ENCODE data around the gene CTNNA2.

The CTNNA2 gene

DNA sequence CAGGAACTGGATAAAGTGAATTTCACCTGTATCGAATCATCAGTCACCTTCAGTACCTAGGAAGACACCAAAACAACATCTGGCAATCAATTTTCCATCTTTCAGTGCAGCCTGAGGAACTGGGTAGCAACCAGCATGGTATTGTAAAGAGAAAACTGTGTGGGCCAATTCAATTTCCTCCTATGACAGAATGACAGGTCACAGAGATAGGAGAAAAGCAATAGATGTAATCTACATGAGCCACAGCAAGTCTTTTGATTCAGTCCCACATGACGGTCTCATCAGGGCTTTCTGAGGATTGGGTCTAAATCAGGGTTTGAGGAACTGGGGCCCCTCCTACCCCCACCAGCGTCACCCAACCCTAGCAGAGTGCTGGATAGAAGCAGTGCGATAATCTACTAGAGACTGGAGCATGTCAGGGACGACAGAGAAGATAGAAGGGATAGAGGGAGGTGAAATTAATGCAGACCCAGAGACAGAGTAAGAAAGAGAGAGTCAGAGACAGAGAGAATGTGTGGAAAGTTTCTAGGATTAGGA is 523.0 kb downstream of the CTNNA2 start:
- DNase-seq (ENCODE audit: low read depth), result no peak

DNA sequence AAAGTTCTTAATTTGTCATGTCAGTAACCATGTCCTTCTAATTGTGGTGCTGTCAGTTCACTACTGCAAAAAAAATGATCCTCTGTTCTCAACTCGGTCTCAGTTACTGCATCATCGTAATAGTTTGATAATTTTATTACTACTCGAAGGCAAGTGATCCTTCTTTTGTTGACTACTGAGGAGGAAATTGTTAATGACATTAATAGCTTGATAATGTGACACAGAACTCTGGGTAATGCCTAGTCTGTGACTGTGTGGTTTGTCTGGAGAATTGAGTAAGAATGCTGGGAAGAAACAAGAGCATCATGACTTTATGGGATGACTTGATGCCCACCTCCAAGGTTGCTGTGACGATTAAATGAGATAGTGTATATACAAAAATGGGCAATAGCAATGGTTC is 524.5 kb downstream of the CTNNA2 start:
- DNase-seq (ENCODE audit: low read depth), result no peak

DNA sequence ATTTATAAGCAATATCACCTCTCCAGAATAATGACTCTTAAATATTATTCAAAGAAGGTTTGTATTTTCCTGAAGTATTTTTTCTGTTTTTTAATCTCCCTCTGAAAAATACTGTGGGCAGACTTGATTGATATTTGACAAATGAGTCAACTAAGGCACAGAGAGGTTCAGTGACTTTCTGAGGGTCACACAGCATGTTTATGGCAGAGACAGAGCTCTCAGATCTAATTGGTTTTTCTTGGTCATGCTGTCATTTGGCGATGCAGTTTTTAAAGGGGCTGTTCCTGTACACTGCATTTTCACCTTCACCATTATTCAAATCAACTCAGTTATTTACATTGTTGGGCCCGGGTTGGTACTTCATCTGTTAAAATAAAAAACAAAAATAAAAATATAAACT is 527.4 kb downstream of the CTNNA2 start:
- DNase-seq (ENCODE audit: low read depth), result no peak

DNA sequence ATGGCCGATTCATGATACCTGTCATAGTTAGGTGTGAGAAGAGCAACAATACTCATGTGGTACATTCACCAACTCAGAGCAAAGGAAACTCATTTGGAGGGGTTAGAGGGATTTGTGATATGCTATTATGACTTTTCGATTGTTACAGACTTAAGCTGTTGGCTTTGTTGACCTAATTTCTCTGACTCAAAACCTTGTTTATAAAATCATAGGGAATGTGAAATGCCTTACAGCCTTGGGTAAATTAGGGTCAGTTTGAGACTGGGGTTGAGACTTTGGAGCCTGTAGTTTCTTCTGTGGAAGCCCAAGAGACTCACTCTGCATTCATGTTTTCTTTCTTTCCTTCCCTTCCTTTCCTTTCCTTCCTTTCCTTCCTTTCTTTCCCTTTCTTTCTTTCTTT is 529.8 kb downstream of the CTNNA2 start:
- no peak for DNase-seq (ENCODE audit: low read depth)

DNA sequence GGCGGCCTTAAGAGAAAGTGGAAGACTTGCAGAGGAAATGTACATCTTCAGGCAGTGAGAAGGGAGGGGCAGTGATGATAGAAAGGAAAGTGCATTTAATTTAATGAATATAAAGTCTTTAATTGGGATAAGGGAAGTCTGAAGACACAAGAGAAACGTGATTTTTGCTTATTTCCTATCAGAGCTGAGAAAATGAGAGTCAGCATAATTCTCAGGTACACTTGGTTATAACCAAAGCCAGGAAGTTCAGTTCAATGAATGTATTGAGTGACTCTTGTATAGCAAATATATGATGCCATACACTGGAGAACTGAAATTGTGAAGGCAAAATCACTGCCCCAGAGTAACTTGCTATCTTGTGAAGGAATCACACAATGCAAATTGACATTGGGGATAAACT is 535.4 kb downstream of the CTNNA2 start:
- no peak for DNase-seq (ENCODE audit: low read depth)

DNA sequence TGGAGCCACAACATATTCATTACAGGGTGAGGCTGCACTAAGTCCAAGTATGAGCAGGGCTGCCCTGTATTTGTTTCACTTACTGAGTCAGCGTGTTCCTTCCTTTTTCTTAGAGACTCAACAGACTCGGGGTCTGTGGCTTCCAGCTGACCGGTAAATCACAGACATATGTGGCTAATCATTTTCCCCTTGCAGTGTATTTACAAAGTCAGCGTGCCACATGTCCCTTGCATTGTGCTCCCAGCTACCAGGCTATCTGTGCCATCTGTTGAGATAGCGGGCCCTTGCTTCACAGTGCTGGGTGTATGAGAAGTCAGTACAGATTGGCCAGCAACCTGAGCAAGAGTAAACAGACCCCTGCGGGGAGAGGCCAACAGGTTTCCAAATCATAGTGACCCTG is 537.4 kb downstream of the CTNNA2 start:
- no peak for DNase-seq (ENCODE audit: low read depth)

DNA sequence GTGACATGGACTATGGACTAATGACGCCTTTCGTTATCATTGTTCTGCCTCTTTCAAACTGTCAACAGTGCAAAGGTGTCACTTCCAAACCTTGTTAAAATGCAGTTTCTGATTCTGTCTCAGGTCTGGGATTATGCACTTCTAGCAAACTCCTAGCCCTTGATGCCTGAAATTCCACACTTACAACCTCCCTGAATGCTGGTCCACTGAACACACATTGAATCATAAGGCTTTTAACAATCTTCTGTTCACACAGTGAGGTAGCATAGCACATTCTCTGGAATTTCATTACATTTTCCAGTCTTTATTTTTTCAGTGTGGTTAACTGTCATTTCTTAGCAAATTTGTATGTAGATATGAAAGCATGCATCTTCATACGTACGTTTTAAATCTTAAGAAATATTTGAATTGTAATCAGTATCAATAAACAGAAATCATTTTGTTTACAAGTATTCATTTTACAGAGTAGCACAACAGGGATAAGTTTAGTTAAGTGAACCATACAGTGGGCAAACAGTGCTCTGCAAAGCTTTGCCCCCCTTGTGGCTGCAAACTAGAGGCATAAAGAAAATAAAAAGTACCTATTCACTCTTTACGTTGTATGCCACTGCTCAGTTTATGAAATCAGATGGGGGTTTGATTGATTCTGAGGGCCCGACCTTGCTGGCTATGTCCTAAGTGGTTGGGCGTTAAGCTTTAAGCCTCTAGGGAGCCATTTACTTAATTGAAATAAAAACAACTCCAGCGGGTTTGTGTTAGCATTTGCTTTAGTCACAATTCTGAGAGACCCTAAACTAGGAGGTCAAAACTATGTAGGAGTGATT is 540.9 kb downstream of the CTNNA2 start:
- DNase-seq (ENCODE audit: low read depth), result no peak

DNA sequence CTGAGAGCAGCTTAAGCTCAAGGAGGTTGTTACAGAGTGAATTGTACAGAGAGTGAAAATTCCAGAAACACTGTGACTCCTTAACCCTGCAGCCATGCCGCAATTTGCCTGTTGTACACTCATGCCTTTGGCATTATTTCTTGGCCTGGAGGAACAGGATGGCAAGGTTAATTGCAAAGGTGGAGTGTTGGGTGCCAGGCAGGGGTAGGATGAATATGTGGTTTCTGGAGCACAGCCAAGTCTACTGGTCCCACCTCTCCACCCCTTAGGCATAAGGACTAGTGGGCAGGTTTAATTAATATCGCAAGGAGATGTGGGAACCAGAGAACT is 541.5 kb downstream of the CTNNA2 start:
- no peak for DNase-seq (ENCODE audit: low read depth)

DNA sequence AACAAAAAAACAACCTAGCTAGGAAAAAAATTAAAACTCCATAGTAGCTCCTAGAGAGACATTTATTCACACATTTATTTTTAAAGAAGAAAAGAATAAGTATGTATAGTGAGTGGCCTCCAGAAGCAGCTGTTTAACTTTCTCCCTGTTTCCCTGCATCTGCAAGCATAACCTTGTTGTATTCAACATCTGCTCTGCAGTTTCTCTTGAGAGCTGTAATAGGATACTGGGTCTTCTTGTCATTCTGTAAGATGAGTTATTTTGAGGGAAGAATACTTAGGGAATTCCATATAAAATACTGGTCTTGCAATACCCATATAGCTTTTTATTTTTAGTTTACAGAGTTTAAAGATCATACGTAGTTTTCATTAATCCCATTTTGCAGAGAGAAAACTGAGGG is 545.1 kb downstream of the CTNNA2 start:
- no peak for DNase-seq (ENCODE audit: low read depth)

DNA sequence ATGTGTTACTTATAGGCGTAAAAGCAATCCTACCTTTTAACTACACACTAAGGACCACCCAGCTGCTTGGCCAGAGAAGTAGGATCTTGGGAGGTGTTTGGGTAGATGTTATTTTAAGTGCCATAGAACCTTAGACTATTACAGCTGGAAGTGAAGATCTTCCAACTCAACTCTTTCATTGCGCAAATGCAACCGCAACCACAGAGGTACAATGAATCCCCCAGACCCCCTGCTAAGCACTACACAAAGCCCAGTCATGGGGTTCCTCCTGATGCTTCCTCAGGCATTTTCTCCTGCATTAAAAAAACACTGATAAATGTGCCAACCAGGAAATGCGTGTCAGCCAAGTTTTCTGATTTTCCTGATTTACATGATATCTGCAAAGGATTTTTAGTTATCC is 545.7 kb downstream of the CTNNA2 start:
- no peak for DNase-seq (ENCODE audit: low read depth)

DNA sequence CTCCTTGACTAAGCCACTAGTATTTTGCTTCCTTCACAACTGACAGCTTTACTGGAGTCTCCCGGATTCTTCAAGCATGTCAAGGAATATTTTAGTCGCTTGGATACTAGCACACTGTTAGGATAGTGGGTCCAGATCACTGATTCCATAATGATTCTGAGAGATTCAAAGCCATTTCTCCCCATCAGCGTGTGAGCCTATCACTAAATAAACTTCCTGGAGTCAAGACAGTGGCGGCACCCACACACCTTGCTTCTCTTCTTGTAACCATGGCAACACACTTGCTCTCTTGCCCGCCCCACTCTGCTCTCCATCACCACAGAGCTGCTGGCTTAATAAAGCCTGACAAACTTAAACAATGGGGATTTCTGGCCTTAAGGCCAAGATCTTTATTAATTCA is 546.6 kb downstream of the CTNNA2 start:
- DNase-seq (ENCODE audit: low read depth), result no peak

DNA sequence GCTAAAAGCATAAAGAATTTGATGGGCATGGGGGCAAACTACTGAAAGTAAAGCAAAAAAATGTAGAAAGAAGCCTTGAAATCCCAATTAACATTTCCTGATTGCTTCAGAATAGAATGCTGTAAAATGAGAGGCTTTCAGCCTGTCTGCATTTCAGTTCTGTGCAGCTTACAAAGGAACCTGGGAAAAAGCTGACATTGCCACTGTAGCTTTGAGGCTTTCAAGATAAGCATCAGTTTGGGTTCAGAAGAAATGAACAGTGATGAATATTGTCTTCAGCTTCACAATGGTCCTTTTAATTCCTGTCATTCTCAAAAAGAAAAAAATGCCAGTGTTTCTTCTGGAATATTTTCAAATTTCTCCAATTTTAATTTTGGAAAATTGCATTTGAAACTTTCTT is 549.0 kb downstream of the CTNNA2 start:
- no peak for DNase-seq (ENCODE audit: low read depth)

DNA sequence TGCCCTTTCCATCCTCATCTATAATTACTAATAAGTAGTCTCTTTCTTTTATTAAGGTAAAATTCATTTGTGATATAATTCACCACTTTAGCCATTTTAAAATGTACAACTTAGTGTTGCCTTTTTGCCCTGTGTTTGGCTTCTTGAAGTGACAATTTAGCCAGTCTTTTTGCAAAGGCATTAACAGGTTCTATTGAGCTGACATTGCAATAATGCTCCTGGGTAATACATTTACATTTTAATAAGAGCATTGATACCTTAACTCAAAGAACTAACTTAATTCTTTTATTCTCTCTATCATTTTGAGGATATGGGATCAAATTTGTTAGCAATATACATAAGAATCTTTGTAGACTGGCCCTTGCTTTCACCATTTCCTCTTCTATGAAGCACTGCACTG is 549.4 kb downstream of the CTNNA2 start:
- no peak for DNase-seq (ENCODE audit: low read depth)

DNA sequence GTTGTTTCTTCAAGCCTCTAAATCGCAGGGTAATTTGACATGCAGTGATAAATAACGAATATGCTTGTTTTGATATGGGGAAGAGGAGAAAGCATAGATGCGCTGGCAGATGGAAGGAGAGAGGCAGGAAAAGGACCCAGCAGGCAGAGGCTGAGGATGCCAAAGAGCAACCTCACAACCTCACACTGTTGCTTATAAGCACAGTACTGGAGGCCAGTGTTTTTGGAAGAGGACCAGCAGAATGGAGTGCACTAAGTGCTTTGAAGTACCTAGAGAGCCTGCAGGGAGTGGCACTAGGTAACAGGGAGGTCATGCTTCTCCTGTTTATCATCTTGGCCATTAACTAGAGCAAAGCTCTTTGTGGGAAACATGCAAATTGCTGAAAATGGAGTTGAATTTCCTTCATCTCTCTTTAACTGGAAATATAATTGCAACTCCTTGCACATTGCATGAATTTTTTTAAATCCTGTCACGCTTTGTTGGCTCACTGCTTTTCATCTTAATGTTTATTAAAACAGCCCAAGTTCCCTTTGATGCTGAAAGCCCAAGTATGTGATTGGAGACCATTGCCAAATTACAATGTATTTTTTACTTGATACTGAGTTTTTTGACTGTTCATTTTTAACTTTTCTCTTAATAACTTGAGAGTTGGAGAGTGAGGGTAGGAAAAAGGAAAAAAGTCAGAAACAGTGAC is 555.3 kb downstream of the CTNNA2 start:
- DNase-seq (ENCODE audit: low read depth), result no peak

DNA sequence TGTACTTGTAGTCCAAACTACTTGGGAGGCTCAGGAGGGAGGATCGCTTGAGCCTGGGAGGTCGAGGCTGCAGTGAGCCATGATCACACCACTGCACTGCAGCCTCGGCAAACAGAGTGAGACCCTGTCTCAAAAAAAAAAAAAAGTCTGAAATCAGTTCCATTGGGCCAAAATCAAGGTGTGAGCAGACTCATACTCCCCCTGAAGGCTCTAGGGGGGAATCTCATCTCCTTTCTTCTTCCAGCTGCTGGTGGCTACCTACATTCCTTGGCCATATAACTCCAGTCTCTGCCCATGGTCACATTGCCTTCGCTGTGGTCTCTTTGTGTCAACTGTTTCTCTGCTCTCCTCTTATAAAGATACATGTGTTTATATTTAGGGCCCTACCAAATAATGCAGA is 557.7 kb downstream of the CTNNA2 start:
- no peak for DNase-seq (ENCODE audit: low read depth)

DNA sequence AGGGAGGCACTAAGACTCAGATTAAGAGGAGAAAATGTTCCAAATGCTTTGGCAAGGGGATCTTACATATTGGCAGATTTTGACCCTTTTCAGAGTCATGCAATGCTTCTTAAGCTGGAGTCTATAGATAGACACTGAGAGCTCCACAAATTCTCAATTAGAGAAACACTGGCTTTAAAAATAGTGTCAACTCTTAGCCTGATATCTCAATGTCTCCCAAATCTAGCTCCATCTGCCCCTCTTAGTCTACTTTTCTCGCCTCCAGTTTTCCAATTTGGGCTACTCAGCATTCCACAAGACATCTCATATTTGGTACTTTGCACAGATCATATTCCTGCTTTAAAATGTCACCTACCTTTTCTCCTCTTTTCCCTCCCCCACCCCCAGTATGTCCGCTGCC is 559.1 kb downstream of the CTNNA2 start:
- DNase-seq (ENCODE audit: low read depth), result no peak

DNA sequence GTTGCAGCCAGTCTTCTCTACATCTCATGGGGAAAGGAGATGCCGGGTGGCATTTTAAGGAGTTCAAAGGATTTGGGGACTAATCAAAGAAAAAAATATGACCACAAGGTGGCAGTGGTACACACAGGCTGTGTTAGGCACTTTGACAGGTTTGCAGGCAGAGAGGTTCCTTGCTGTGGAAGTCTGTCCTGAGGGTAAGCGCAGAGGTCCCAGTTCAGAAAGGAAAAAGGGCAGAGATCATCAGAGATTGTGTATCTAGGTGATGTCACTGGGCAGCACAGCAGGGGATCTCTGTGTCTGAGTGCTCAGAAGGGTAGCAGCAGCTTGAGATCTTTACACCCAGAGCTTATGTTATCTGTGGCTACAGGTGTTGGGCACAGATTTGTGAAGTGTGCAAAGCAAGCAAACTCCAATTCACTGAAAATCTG is 560.3 kb downstream of the CTNNA2 start:
- DNase-seq (ENCODE audit: low read depth), result no peak

DNA sequence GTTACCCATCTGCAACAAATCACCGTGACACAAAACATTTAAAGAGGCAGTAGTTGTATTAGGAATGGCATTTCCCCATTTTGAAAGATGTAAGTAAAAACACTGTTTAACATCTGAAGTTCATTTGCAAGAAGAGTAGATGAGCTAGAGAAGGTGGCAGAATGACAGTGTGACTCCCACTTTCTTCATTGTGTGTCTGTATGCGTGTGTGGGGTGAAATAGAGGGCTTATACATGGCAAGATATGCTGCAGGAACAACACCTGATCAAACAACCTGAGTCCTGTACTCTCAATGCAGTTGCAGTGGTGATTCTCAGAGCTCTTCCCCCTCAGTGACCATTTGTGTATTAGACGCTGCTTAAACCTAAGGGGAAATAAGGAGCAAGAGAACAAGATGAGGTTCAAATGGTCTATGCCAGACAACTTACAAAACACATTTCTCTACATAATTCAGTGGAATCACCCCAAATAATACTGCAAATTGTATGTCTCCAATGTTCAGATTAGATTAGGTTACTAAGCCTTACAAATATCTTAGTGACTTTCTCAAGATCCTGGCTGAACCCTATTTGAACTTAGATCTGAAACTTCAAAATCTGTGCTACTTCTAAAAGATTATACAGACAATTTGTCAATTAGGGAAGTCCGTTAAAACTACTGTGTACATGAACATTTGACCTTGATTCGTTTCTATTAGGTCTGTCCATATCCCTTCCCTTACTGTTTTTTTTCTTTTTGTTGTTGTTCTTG is 561.6 kb downstream of the CTNNA2 start:
- no peak for DNase-seq (ENCODE audit: low read depth)

DNA sequence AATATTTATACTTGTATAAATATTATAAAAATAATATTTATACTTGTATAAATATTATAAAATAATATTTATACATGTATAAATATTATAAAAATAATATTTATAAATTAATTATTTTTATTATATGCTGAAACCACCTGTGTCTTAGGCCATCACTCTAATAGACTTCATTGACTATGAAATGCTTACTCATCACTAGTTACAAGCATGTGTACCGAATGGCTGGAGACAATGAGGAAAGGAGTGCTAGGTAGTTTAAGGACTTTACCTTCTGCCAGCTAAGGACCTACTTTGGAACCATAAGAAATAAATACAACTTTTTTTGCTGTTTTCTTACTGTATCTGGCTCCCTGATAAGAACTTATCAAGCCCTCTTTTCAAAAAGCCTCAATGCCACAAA is 562.9 kb downstream of the CTNNA2 start:
- DNase-seq (ENCODE audit: low read depth), result no peak

DNA sequence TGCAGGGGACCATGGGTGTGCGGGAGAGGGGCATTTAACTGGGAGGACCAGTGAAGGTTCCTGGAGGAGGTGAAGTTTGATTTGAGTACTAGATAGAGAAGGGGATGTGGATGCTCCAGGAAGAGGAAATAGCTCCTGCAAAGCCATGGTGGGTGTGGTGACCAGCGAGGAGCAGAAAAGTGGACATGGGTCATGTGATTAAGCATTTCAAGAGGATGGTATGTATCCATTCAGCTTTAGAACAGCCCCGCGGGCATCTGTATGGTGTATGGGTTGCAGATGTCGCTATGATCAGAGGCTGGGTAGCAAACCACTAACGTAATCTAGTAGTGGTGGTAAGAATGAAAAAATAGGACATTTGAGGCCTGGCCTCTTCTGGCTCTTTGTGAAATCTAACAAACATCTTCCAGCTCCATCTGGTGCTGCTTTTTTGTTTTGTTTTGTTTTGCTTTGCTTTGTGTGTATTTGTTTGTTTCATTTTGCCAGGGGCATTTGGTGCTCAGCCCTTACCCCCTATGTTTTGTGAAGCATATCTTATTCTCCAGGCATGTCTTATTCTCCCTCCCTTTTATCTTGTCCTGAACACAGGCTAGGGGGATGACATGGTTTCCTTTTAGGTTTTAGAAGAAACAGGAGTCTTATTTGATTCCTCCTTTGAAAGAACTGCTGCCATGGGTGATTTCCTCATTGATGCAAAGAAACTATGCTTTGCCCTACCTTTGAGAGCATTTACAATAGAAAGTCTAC is 565.6 kb downstream of the CTNNA2 start:
- DNase-seq (ENCODE audit: low read depth), result no peak

DNA sequence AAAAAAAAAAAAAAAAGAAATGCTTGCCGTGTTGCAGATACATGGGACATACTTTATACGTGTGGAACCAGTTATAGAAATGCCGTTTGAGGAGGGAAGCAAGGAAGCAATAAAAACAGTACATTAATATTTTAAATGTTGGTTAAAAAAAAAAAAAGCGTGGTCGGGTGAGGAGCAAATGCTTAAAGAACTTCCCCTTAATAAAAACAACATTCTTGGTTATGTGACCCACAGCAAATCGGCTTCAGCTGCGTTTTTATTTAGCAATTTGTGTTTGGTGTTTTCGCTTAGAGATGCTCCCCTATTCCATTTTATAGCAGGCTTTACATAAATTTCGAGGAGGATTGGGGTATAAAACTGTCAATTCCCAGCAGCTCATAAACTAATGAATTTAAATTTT is 568.1 kb downstream of the CTNNA2 start:
- DNase-seq (ENCODE audit: low read depth), result no peak

DNA sequence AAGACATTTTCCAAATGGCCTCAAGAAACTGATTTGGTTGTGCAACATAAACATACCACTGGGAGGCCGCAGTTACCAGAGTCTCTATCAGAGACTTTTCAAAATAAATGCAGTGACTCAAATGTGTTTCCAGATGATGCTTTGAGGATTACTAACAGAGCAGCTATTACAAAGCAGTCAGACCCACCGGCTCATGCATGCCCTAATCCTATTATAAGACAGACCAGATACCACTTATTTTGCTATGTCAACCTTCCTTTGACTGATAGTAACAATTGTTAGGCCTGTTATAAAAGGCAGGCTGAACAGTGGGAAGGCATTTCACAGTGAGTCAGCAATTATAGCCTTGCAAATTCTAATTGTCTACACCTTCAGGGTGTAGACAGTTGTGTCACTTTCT is 574.0 kb downstream of the CTNNA2 start:
- no peak for DNase-seq (ENCODE audit: low read depth)

Data from stimulated activated CD8-positive, alpha-beta memory T cell treated with anti-CD3 and anti-CD28 coated beads, Interleukin-7, amount 100 ng/mL, for 24 hours (primary cell).